ENCODE measurements around the gene STK4.
"Not testable (repeated sequence)": the region's sequence is repeated elsewhere in the genome, so short reads cannot be mapped to it uniquely, and the experiment has no call there.

The STK4 gene

GRCh38 chr20:45021631-45022030 lies 55.3 kb downstream of the STK4 start:
- DNase-seq (ENCODE audit: low read depth) = no peak

GRCh38 chr20:45023140-45023539 lies 56.8 kb downstream of the STK4 start:
- DNase-seq (ENCODE audit: low read depth); H3K4me3 ChIP-seq (ENCODE audit: low read length): not testable (repeated sequence)

More at GRCh38 chr20:45021631-45022030, 55.3 kb downstream of the STK4 start:
- no peak for TF ChIP-seq CTCF (conservative IDR thresholded peaks at IDR 0.05; ENCODE audit: low read depth, low read length)
- no peak overlapping the region for H3K4me3 ChIP-seq (ENCODE audit: low read length)

GRCh38 chr20:45028424-45029136 lies 62.3 kb downstream of the STK4 start:
- TF ChIP-seq CTCF (conservative IDR thresholded peaks at IDR 0.05; ENCODE audit: low read depth, low read length) = no peak
- H3K4me3 ChIP-seq (ENCODE audit: low read length) = no peak overlapping the region
- no peak for DNase-seq (ENCODE audit: low read depth)

- H3K4me3 ChIP-seq (ENCODE audit: low read length) = no peak overlapping the region
- DNase-seq (ENCODE audit: low read depth) = no peak
- TF ChIP-seq CTCF (conservative IDR thresholded peaks at IDR 0.05; ENCODE audit: low read depth, low read length) = no peak
Observed at GRCh38 chr20:45029884-45030283, 63.6 kb downstream of the STK4 start.

GRCh38 chr20:45032276-45032675 lies 66.0 kb downstream of the STK4 start:
- H3K4me3 ChIP-seq (ENCODE audit: low read length) = no peak overlapping the region
- DNase-seq (ENCODE audit: low read depth) = no peak
- no peak for TF ChIP-seq CTCF (conservative IDR thresholded peaks at IDR 0.05; ENCODE audit: low read depth, low read length)

- H3K4me3 ChIP-seq (ENCODE audit: low read length) = no peak overlapping the region
- TF ChIP-seq CTCF (conservative IDR thresholded peaks at IDR 0.05; ENCODE audit: low read depth, low read length) = no peak
- DNase-seq (ENCODE audit: low read depth) = no peak
Observed at GRCh38 chr20:45032781-45033180, 66.5 kb downstream of the STK4 start.

- no peak for TF ChIP-seq CTCF (conservative IDR thresholded peaks at IDR 0.05; ENCODE audit: low read depth, low read length)
- no peak overlapping the region for H3K4me3 ChIP-seq (ENCODE audit: low read length)
- no peak for DNase-seq (ENCODE audit: low read depth)
Observed at GRCh38 chr20:45034436-45034835, 68.1 kb downstream of the STK4 start.
